Fibroblast of lung (primary cell): ENCODE data around the gene DDR2.
"Not testable (repeated sequence)": the region's sequence is repeated elsewhere in the genome, so short reads cannot be mapped to it uniquely, and the experiment has no call there.

Experiments
- CTCF ChIP-seq, 2 donors: IDR thresholded peaks in 1 of 2; conservative IDR thresholded peaks in 1 of 2; 1 replicate in 1 of 2; 2 replicates in 1 of 2; pipeline ENCODE4 v1.5.1; 2011 to 2012; ENCODE audit warnings: low read length in 2 of 2, control low read depth in 1 of 2, inconsistent platforms in 1 of 2, low read depth in 1 of 2, mild to moderate bottlenecking in 1 of 2
- EZH2 ChIP-seq: IDR thresholded peaks from 2 replicates; pipeline ENCODE4 v1.5.1; 2012; ENCODE audit warnings: low read length, control low read depth, mild to moderate bottlenecking; ENCODE audit errors: missing control alignments

GRCh38 chr1:162818136-162818535 lies 185.9 kb downstream of the DDR2 start:
- not testable (repeated sequence) for TF ChIP-seq CTCF (conservative IDR thresholded peaks at IDR 0.05 in 1 of 2, IDR thresholded peaks at IDR 0.05 in 1 of 2; ENCODE audit: low read depth in 1 of 2, low read length in 2 of 2); EZH2
